ENCODE results near the gene ARF1.

ARF1 gene

DNA sequence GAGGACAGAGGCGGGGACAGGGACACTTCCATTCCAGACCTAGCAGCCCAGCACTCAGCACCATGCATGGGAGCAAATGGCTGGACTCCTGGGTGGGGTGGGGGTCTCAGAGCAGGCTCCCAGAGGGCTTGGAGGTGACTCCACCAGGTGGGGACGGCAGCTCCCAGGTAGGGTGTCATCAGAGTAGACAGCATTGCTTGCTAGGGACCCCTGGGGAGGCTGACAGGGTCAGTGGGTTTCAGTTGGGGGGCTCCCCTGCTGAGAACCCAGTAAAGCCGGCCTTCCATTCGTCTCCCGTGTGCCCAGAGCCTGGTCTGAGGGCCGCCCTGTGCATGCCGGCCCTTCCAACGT is 62.5 kb downstream of the ARF1 start:
- TF ChIP-seq CTCF (IDR thresholded peaks at IDR 0.05; ENCODE audit: control insufficient read depth, insufficient read depth, low read depth, low read length, missing control alignments), result no peak
- DNase-seq (ENCODE audit: low read depth), result no peak
- no peak overlapping the region for H3K4me3 ChIP-seq (ENCODE audit: control insufficient read depth, low read depth, low read length)

DNA sequence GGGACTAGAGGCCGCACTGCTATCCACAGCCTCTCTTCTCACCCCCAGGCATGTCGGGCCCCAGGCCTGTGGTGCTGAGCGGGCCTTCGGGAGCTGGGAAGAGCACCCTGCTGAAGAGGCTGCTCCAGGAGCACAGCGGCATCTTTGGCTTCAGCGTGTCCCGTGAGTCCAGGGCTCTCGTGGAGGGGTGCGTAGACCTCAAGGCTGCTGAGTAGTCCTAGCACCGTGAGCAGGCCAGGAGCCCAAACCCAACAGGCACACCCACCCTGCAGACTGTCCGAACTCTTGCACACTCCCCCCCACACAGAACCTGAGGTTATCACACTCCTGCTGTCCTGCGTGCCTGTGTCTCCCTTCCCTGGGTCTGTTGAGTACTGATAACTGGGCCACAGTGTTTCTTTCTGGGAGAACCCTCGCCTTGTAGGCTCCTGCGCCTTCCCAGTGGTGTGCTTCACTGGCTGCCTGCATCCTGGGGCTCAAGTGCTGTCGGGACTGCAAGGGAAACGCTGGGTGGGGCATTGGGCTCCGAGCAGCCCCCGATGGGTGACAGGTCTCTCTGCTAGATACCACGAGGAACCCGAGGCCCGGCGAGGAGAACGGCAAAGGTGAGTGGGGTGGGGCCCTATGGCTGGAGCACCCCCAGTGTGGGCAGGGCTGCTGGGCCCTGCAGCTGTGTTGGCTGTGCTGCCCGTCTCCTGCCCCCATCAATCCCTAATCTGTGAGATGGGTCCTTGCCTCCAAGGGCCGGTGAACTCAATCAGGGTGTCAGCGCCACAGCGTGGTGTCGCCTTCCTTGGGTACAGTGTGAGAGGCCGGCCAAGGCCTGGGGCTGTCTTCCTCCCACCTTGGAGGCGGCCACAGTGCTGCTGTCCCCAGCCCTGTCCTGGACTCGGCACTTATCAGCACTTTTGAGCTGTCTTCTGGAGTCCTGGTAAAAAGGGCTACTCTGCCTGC is 63.2 kb downstream of the ARF1 start:
- H3K4me3 ChIP-seq (ENCODE audit: control insufficient read depth, low read depth, low read length), result no peak overlapping the region
- no peak for DNase-seq (ENCODE audit: low read depth)
- no peak for TF ChIP-seq CTCF (IDR thresholded peaks at IDR 0.05; ENCODE audit: control insufficient read depth, insufficient read depth, low read depth, low read length, missing control alignments)

- H3K4me3 ChIP-seq (ENCODE audit: control insufficient read depth, low read depth, low read length), result no peak overlapping the region
- no peak for TF ChIP-seq CTCF (IDR thresholded peaks at IDR 0.05; ENCODE audit: control insufficient read depth, insufficient read depth, low read depth, low read length, missing control alignments)
- no peak for DNase-seq (ENCODE audit: low read depth)
Measured at GRCh38 chr1:228146417-228147150, 64.1 kb downstream of the ARF1 start.

- no peak for TF ChIP-seq CTCF (IDR thresholded peaks at IDR 0.05; ENCODE audit: control insufficient read depth, insufficient read depth, low read depth, low read length, missing control alignments)
- no peak overlapping the region for H3K4me3 ChIP-seq (ENCODE audit: control insufficient read depth, low read depth, low read length)
- DNase-seq (ENCODE audit: low read depth), result no peak
Measured at GRCh38 chr1:228147151-228147693, 64.7 kb downstream of the ARF1 start.

- DNase-seq (ENCODE audit: low read depth), result no peak
- TF ChIP-seq CTCF (IDR thresholded peaks at IDR 0.05; ENCODE audit: control insufficient read depth, insufficient read depth, low read depth, low read length, missing control alignments), result no peak
Measured at GRCh38 chr1:228147768-228148167, 65.3 kb downstream of the ARF1 start.

GRCh38 chr1:228148196-228148861 is 65.8 kb downstream of the ARF1 start:
- H3K4me3 ChIP-seq (ENCODE audit: control insufficient read depth, low read depth, low read length), result no peak overlapping the region
- no peak for TF ChIP-seq CTCF (IDR thresholded peaks at IDR 0.05; ENCODE audit: control insufficient read depth, insufficient read depth, low read depth, low read length, missing control alignments)
- no peak for DNase-seq (ENCODE audit: low read depth)

More at GRCh38 chr1:228147768-228148167, 65.3 kb downstream of the ARF1 start:
- no peak overlapping the region for H3K4me3 ChIP-seq (ENCODE audit: control insufficient read depth, low read depth, low read length)
